MCF 10A (cell line): ENCODE measurements around the gene PGP. TPM values are rescaled to one million over a fixed set of nuclear protein-coding genes. Genes with fewer than 3 reads are reported as not detected.
A peak's percentile ranks its signal among the peaks of the same experiment; 100 is the strongest.

Experiments
- BruUV-seq: library from RNA; stranded (reverse); fragments of 400-500 nt; replicated peaks from 2 replicates; lab custom pipeline; 2021; lab: Mats Ljungman, UMichigan
- CTCF ChIA-PET: fragments of 300-600 bp; sonication (Branson Sonifier 250); formaldehyde crosslinking; extraction: SDS; loops from one replicate; lab custom pipeline; 2021; ENCODE audit warnings: antibody characterized with exemption, inconsistent platforms; lab: Yijun Ruan, JAX
- POLR2A ChIA-PET: fragments of 300-600, 350-650 bp; sonication (Branson Sonifier 250); formaldehyde crosslinking; extraction: SDS; loops from one replicate; lab custom pipeline; 2020; ENCODE audit warnings: antibody characterized with exemption, inconsistent platforms; lab: Yijun Ruan, JAX
- DNase-seq: peaks from one replicate; pipeline ENCODE4 v3.0.0-alpha.2; 2018; ENCODE audit not compliant: unreplicated experiment
- H3K27ac Mint-ChIP-seq: one replicate; pipeline ENCODE4 v1.8.0; 2022; ENCODE audit warnings: mild to moderate bottlenecking, low read depth, mixed read lengths; ENCODE audit not compliant: unreplicated experiment
- H3K27me3 Mint-ChIP-seq: one replicate; pipeline ENCODE4 v1.8.0; 2022; ENCODE audit warnings: mixed read lengths; ENCODE audit not compliant: insufficient read depth, unreplicated experiment
- H3K36me3 Mint-ChIP-seq: one replicate; pipeline ENCODE4 v1.8.0; 2022; ENCODE audit warnings: mild to moderate bottlenecking, moderate library complexity, mixed read lengths; ENCODE audit not compliant: insufficient read depth, unreplicated experiment
- H3K4me1 Mint-ChIP-seq: one replicate; pipeline ENCODE4 v1.8.0; 2022; ENCODE audit warnings: mixed read lengths; ENCODE audit not compliant: insufficient read depth, unreplicated experiment
- H3K4me3 Mint-ChIP-seq: one replicate; pipeline ENCODE4 v1.8.0; 2022; ENCODE audit warnings: mild to moderate bottlenecking, moderate library complexity, mixed read lengths; ENCODE audit not compliant: unreplicated experiment
- H3K9me3 Mint-ChIP-seq: one replicate; pipeline ENCODE4 v1.8.0; 2022; ENCODE audit warnings: mixed read lengths; ENCODE audit not compliant: unreplicated experiment
- intact Hi-C: fragments of 100-400 bp; cut with micrococcal nuclease; formaldehyde crosslinking; loops from 2 replicates; pipeline ENCODE4 v1.14.1; 2022
- total RNA-seq: library from RNA; stranded (reverse); gene quantifications from 2 replicates; pipeline ENCODE4 v1.2.3, GENCODE V29; 2022
- TF ChIP-seq, protein P1 (sequence below): fragments of 200-600 bp; IDR thresholded peaks from one replicate; pipeline ENCODE4 v1.8.0; 2022; ENCODE audit warnings: antibody characterized with exemption, mild to moderate bottlenecking; ENCODE audit not compliant: unreplicated experiment

Gene PGP
- total RNA-seq, 1 experiment from 2014 or later = 12.0 TPM

DNA sequence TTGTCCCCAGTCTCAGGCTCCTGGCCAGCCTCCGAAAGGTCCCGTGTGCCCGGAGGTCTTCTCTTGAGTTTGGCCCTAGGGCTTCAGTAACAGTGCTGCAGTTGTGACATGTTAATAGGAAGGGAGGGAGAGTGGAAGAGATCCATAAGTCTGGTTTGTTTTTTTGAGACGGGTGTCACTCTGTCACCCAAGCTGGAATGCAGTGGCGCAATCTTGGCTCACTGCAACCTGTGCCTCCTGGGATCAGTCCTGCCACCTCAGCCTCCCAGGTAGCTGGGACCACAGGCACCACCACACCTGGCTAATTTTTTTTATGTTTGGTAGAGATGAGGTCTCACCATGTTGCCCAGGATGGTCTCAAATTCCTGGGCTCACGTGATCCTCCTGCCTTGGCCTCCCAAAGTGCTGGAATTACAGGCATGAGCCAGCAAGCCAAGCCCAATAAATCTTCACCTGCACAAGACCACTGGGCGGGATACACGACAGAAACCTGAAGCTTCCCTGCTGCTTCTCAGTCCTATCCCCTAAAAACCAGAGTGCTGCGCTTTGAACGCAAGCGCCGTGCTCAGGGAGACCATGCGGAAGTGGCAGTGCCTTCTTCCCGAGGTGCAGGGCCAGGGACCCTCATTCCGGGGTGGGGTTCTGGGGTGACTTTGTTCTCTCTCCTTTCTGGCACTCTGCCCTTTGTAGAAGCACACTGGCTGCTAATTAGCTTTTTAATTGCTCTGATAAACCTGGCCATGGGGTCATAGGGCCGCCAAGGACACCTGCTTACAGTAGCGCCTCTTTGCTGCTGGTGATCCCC is 48.2 kb downstream of the PGP start:
- no peaks in the 10 kb centered on the region for H3K27me3 Mint-ChIP-seq
- ChIA-PET CTCF (interaction anchor here (0.5 to 2.5 kb wide), 2 partner anchors 8 to 28 kb away, joined by 4 to 8 read pairs; no protein-coding TSS in a partner anchor), POLR2A (interaction anchor here (0.6 to 2.0 kb wide), 4 partner anchors 9 to 15 kb away, joined by 3 to 11 read pairs (median 4); partner anchors contain the start of gene TRAF7)
- H3K9me3 Mint-ChIP-seq = no peaks in the 10 kb centered on the region
- peaks cover 15% of the 10 kb centered on the region for H3K4me1 Mint-ChIP-seq
- TF ChIP-seq, protein P1, sequence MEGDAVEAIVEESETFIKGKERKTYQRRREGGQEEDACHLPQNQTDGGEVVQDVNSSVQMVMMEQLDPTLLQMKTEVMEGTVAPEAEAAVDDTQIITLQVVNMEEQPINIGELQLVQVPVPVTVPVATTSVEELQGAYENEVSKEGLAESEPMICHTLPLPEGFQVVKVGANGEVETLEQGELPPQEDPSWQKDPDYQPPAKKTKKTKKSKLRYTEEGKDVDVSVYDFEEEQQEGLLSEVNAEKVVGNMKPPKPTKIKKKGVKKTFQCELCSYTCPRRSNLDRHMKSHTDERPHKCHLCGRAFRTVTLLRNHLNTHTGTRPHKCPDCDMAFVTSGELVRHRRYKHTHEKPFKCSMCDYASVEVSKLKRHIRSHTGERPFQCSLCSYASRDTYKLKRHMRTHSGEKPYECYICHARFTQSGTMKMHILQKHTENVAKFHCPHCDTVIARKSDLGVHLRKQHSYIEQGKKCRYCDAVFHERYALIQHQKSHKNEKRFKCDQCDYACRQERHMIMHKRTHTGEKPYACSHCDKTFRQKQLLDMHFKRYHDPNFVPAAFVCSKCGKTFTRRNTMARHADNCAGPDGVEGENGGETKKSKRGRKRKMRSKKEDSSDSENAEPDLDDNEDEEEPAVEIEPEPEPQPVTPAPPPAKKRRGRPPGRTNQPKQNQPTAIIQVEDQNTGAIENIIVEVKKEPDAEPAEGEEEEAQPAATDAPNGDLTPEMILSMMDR = no peak
- intact Hi-C loops = no loop called here
- no TSS peak for BruUV-seq
- DNase-seq = no peak
- H3K36me3 Mint-ChIP-seq = peaks cover 35% of the 10 kb centered on the region
- H3K27ac Mint-ChIP-seq = no peak overlapping the region
- H3K4me3 Mint-ChIP-seq = no peak overlapping the region

DNA sequence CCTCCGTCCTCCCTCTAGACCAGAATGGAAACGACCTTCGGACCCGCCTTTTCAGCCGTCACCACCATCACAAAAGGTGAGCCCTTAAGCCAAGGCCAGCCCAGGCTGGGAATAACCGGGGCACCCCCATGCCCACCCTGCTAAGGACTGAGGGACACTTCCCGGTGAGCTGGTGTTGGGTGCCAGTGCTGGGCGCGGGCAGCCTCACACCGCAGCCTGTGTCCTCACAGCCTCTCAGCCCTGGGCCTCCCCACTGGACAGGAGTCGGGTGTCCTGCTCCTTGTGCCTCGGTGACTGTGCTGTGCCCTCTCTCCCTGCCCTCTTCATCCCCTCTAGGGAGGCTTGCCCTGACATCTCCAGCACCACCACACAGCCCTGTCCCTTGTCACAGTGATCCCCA is 48.8 kb downstream of the PGP start:
- Mint-ChIP-seq H3K9me3 (no peaks in the 10 kb centered on the region), H3K36me3 (peaks cover 35% of the 10 kb centered on the region), H3K4me3 (no peak overlapping the region), H3K27ac (no peak overlapping the region), H3K4me1 (peaks cover 15% of the 10 kb centered on the region), H3K27me3 (no peaks in the 10 kb centered on the region)
- POLR2A ChIA-PET = interaction anchor here (1.0 to 2.0 kb wide), 2 partner anchors 10 to 15 kb away, joined by 4 to 11 read pairs; partner anchors contain the start of gene TRAF7
- no peak for DNase-seq
- BruUV-seq = no TSS peak
- CTCF ChIA-PET = interaction anchor here (0.5 kb wide), 1 partner anchor 9 kb away, joined by 4 read pairs; no protein-coding TSS in a partner anchor
- intact Hi-C loops = no loop called here
- TF ChIP-seq, protein P1 = no peak

DNA sequence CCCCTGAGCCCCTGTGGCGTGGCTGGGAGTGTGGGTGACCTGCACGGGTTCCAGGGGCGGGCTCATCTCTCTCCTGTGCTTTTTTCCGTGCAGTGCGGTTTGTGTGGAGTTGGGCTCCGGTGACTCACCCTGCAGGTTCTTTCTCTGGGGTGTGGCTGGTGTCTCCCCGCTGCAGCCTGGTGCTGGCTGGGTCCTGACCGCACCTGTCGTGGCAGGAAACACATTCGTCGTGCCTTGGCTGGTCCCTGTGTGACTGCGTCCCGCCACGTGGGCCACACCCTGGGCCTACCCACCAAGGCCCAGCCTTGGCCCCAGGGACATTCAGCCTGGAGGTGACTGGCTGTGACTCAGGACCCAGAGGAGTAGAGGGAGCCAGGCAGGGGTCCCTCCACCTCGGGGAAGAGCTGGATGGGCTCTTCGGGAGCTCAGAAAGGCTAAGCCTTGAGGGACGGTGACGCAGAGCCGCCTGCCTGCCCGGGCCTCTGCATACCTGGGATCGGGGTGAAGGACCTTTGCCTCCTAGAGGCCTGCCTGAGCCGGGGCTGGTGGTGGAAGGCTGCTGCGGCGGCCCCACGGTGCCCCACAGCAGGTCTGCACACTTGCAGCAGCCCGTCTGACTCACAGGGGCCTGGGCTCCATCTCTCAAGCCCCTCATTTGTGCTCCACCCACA is 51.3 kb downstream of the PGP start:
- H3K36me3 Mint-ChIP-seq = peaks cover 28% of the 10 kb centered on the region
- CTCF ChIA-PET = interaction anchor here (0.9 kb wide), 2 partner anchors 42 to 83 kb away, joined by 3 to 8 read pairs; no protein-coding TSS in a partner anchor
- peaks cover 21% of the 10 kb centered on the region for H3K4me1 Mint-ChIP-seq
- no TSS peak for BruUV-seq
- H3K9me3 Mint-ChIP-seq = no peaks in the 10 kb centered on the region
- POLR2A ChIA-PET = interaction anchor here (0.5 to 4.0 kb wide), 10 partner anchors 8 to 154 kb away, joined by 3 to 32 read pairs (median 4); partner anchors contain the start of genes MLST8, NTHL1 and TRAF7
- intact Hi-C loops = no loop called here
- DNase-seq = peak; percentile 87
- TF ChIP-seq, protein P1 = no peak
- H3K27ac Mint-ChIP-seq = peak overlapping the region; percentile 92
- peak overlapping the region; percentile 64 for H3K4me3 Mint-ChIP-seq
- H3K27me3 Mint-ChIP-seq = no peaks in the 10 kb centered on the region
